Measurements from ENCODE around the gene BEST1.

BEST1 gene

DNA sequence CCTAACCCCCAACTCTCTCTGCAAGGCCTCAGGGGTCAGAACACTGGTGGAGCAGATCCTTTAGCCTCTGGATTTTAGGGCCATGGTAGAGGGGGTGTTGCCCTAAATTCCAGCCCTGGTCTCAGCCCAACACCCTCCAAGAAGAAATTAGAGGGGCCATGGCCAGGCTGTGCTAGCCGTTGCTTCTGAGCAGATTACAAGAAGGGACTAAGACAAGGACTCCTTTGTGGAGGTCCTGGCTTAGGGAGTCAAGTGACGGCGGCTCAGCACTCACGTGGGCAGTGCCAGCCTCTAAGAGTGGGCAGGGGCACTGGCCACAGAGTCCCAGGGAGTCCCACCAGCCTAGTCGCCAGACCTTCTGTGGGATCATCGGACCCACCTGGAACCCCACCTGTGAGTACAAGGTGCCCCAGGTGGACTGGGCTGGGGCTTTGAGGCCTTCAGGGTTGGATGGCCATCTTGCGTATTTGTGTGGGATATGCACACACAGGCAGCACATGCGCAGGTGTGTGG lies at the start of gene BEST1:
Gene BEST1, plus strand, starts transcription at position 317 of the 513 bp plus-strand sequence. CDS start 1,456 bp downstream, outside the sequence.
- Mint-ChIP-seq H3K36me3 (ENCODE audit: insufficient read depth) (no peaks in the 10 kb centered on the region), H3K9me3 (no peaks in the 10 kb centered on the region), H3K4me3 (no peak within 1 kb of the TSS), H3K4me1 (peaks cover 5% of the 10 kb centered on the region), H3K27ac (ENCODE audit: low read depth) (no peak within 1 kb of the TSS), H3K27me3 (peaks cover 12% of the 10 kb centered on the region)
- no peak for ATAC-seq (replicated peaks; ENCODE audit: extremely low read depth, poor library complexity, severe bottlenecking)
- DNase-seq (ENCODE audit: low spot score in 2 of 2): no peak

DNA sequence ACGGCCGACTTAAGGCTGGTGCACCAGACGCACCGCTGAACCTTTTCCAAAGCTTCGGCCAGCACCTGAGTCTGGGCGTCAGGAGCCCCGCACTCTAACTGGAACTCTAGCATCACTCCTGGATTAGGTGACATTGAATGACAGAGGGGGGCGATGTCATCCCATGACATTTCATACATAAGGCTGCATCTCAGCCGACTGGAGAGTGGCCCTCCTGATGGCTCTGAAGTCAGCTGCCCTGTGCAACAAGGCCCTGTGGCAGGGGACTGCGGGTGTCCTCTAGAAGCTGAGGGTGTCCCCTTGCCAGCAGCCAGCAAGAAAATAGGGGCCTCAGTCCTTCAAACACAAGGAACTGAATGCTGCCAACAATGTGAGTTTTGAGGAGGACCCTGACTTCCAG lies 48.8 kb upstream of the BEST1 start:
- Mint-ChIP-seq H3K4me1 (peaks cover 7% of the 10 kb centered on the region), H3K36me3 (ENCODE audit: insufficient read depth) (peaks cover 9% of the 10 kb centered on the region)

DNA sequence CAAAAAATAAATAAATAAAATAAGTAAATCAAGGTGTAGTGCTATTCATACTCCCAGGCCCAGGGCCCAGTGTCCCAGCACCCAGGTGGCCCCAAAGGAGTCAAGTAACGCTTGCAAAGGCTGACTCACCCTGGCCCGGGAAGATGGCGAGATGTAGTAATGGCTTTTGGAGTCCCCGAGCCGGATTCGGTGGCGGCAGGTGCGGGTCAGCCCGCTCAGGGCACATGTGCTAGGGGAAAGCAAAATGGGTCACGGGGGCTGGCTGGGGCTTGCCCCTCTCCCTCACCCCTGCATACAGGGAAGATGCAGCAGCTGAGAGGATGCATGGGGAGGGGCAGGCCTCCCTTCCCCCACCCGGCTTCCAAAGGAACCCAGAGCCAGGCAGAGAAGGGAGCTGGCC lies 47.8 kb upstream of the BEST1 start:
- H3K4me1 Mint-ChIP-seq: peaks cover 7% of the 10 kb centered on the region
- DNase-seq (ENCODE audit: low spot score in 2 of 2): no peak
- H3K4me3 Mint-ChIP-seq: no peak overlapping the region
- no peak overlapping the region for H3K27ac Mint-ChIP-seq (ENCODE audit: low read depth)
- no peaks in the 10 kb centered on the region for H3K9me3 Mint-ChIP-seq
- H3K27me3 Mint-ChIP-seq: no peaks in the 10 kb centered on the region
- peaks cover 9% of the 10 kb centered on the region for H3K36me3 Mint-ChIP-seq (ENCODE audit: insufficient read depth)
- no peak for ATAC-seq (replicated peaks; ENCODE audit: extremely low read depth, poor library complexity, severe bottlenecking)

More for the DNA sequence above, 48.8 kb upstream of the BEST1 start:
- Mint-ChIP-seq H3K27ac (ENCODE audit: low read depth) (no peak overlapping the region), H3K4me3 (no peak overlapping the region), H3K9me3 (no peaks in the 10 kb centered on the region), H3K27me3 (no peaks in the 10 kb centered on the region)
- ATAC-seq (replicated peaks; ENCODE audit: extremely low read depth, poor library complexity, severe bottlenecking): no peak
- no peak for DNase-seq (ENCODE audit: low spot score in 2 of 2)

DNA sequence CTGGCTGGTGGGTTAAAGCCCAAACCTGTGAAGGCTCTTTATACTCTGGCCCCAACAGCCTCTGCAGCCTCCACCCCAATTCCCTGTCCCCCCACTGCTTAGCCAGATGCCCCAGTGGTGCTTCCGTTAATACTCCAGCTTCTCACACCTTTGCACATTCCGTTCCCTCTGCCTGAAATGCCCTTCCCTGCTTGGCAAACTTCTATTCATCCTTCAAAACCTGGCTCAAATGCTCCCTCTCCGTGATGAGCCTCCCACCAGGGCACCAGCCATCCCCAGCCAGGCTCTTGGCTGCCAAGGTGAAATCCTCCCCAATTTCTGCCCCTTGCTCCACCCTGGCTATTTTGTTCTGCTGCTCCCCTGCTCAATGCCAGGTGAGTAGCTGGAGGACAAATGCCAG lies 46.3 kb upstream of the BEST1 start:
- no peak overlapping the region for H3K27ac Mint-ChIP-seq (ENCODE audit: low read depth)
- H3K4me1 Mint-ChIP-seq: peaks cover 7% of the 10 kb centered on the region
- no peaks in the 10 kb centered on the region for H3K27me3 Mint-ChIP-seq
- no peak overlapping the region for H3K4me3 Mint-ChIP-seq
- ATAC-seq (replicated peaks; ENCODE audit: extremely low read depth, poor library complexity, severe bottlenecking): no peak
- no peak for DNase-seq (ENCODE audit: low spot score in 2 of 2)
- no peaks in the 10 kb centered on the region for H3K9me3 Mint-ChIP-seq
- H3K36me3 Mint-ChIP-seq (ENCODE audit: insufficient read depth): peaks cover 9% of the 10 kb centered on the region

DNA sequence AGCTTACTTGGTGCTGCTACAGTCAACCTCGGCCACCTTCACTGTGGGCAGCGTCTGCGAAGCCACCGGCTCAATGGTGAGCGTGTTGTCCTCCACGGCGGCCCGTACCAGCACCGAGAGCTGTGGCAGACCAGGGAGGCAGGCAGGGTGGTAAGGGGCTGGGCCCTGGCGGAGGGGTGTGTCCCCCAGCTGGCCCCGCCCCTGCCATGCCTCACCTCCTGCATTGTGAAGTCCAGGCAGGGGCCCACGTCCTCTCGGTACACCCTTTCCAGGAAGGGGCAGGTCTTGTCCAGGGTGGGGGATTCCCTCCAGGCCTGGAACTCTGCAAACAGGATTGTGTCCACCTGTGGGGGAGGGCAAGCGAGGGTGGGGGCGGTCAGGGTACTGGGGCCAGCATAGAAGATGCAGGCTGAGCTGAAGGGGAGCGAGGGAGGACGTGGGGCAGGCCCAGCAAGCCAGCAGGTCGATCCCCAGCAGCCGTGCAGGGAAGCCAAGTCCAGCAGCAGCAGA lies 45.6 kb upstream of the BEST1 start:
- no peak overlapping the region for H3K4me3 Mint-ChIP-seq
- no peak overlapping the region for H3K27ac Mint-ChIP-seq (ENCODE audit: low read depth)
- H3K36me3 Mint-ChIP-seq (ENCODE audit: insufficient read depth): peaks cover 5% of the 10 kb centered on the region
- H3K4me1 Mint-ChIP-seq: no peaks in the 10 kb centered on the region
- no peaks in the 10 kb centered on the region for H3K9me3 Mint-ChIP-seq
- no peak for DNase-seq (ENCODE audit: low spot score in 2 of 2)
- ATAC-seq (replicated peaks; ENCODE audit: extremely low read depth, poor library complexity, severe bottlenecking): no peak
- H3K27me3 Mint-ChIP-seq: no peaks in the 10 kb centered on the region

DNA sequence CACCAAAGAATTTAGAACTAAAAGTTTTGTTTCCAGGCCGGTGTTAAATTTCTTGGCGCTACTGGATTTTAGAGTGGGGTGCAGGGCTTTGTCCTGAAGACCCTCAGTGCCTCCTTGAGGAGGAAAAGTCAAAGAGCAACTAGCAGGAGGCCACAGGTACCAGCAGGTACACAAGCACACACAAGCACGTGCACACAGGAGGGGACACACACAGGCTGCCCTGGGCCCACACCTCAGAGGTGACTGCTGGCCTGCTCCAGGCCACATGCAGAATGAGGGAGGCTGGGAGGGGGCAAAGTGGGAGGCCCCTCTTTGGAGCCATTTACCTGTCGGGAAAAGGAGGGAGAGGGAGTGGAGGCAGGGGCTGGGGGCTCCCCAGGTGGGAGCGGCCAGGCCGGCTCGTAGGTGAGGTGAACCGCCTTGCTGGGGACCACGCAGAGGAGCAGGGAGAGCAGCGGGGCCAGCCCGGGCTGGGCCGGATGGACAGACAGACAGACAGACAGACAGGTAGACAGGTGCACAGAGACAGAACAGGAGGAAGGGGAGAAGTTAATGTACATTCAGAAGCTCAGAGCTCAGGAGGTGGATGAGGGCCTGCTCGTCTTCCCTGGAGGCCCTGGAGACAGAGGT lies 45.0 kb upstream of the BEST1 start:
- no peak overlapping the region for H3K27ac Mint-ChIP-seq (ENCODE audit: low read depth)
- H3K4me3 Mint-ChIP-seq: no peak overlapping the region
- H3K36me3 Mint-ChIP-seq (ENCODE audit: insufficient read depth): peaks cover 5% of the 10 kb centered on the region
- DNase-seq (ENCODE audit: low spot score in 2 of 2): no peak
- H3K4me1 Mint-ChIP-seq: no peaks in the 10 kb centered on the region
- no peak for ATAC-seq (replicated peaks; ENCODE audit: extremely low read depth, poor library complexity, severe bottlenecking)
- H3K27me3 Mint-ChIP-seq: no peaks in the 10 kb centered on the region
- H3K9me3 Mint-ChIP-seq: no peaks in the 10 kb centered on the region

DNA sequence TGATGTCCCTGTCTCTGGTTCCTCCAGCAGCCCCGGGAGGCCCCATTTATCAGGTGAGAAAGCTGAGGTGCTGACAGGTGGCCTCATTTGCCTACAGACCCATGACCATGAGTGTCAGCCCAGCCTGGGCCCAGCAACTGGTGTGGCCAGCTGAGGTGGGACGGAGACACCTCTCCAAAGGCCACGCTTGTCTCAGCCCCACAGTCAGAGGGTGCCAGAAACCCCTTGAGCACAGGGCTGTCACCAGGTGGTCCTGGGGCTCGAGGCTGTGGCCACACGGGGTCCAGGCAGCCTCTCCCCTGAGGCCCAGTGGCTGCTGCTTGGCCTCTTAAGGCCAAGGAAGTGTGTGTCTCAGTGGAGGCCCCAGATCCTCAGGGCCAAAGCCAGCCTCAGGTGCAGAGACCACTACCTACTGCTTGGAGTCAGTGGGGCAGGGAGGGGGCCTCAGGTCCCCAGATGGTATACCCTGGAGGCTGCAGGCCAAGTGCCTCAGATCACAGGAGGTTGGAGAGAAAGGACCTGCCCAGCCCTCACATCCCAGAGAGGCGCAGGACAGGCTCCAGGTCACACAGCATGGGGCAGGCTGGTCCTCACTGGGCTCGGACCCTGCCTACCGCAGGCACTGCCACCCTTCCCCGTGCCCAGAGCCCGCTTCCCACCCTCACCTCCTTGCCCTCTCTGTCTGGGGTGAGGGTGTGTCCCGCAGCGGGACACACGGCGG lies 44.2 kb upstream of the BEST1 start:
- no peaks in the 10 kb centered on the region for H3K9me3 Mint-ChIP-seq
- H3K4me1 Mint-ChIP-seq: no peaks in the 10 kb centered on the region
- DNase-seq (ENCODE audit: low spot score in 2 of 2): no peak
- H3K36me3 Mint-ChIP-seq (ENCODE audit: insufficient read depth): peaks cover 5% of the 10 kb centered on the region
- no peak for ATAC-seq (replicated peaks; ENCODE audit: extremely low read depth, poor library complexity, severe bottlenecking)
- H3K27me3 Mint-ChIP-seq: no peaks in the 10 kb centered on the region
- no peak overlapping the region for H3K27ac Mint-ChIP-seq (ENCODE audit: low read depth)
- H3K4me3 Mint-ChIP-seq: no peak overlapping the region

DNA sequence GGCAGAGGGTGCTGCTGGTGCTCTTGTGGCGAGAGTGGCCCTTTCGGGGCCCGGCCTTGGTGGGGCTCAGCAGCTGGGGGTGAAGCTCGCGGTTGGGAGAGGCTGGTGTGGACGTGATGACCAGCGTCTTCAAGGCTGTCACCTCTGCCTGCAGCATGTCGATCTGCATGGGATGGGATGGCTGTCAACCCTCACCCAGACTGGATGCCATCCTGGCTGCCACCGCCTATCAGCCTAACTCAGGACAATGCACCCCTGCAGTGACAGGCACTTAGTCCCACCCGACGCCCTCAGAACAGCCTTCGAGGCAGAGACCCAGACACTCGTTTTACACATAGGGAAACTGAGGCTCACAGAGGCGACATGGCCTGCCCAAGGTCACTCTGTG lies 43.6 kb upstream of the BEST1 start:
- no peak overlapping the region for H3K4me3 Mint-ChIP-seq
- DNase-seq (ENCODE audit: low spot score in 2 of 2): no peak
- ATAC-seq (replicated peaks; ENCODE audit: extremely low read depth, poor library complexity, severe bottlenecking): no peak
- H3K9me3 Mint-ChIP-seq: no peaks in the 10 kb centered on the region
- H3K27ac Mint-ChIP-seq (ENCODE audit: low read depth): no peak overlapping the region
- no peaks in the 10 kb centered on the region for H3K4me1 Mint-ChIP-seq
- H3K27me3 Mint-ChIP-seq: peaks cover 1% of the 10 kb centered on the region
- peaks cover 5% of the 10 kb centered on the region for H3K36me3 Mint-ChIP-seq (ENCODE audit: insufficient read depth)

DNA sequence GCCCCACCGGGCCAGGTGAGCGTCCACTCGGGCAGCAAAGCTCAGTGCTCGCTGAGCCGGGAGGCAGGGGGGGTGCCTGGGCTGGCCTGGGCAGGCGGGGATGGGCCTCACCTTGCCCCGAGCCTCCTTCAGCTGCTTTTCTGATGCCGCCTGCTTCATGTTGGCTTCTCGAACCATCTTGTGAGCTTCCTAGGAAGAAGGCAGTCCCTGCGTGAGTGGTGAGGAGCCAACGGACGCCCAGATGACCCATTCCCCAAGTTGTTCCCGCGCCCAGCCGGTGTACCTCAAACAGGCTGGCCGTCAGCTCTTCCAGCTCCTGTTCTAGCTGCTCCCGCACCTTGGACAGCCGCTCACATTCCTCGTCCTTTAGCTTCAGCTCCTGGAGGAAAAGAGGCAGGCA lies 42.9 kb upstream of the BEST1 start:
- Mint-ChIP-seq H3K4me1 (no peaks in the 10 kb centered on the region), H3K36me3 (ENCODE audit: insufficient read depth) (peaks cover 3% of the 10 kb centered on the region), H3K27ac (ENCODE audit: low read depth) (no peak overlapping the region), H3K9me3 (no peaks in the 10 kb centered on the region), H3K27me3 (peaks cover 9% of the 10 kb centered on the region), H3K4me3 (no peak overlapping the region)
- DNase-seq (ENCODE audit: low spot score in 2 of 2) (no peak), ATAC-seq (replicated peaks; ENCODE audit: extremely low read depth, poor library complexity, severe bottlenecking) (no peak)

DNA sequence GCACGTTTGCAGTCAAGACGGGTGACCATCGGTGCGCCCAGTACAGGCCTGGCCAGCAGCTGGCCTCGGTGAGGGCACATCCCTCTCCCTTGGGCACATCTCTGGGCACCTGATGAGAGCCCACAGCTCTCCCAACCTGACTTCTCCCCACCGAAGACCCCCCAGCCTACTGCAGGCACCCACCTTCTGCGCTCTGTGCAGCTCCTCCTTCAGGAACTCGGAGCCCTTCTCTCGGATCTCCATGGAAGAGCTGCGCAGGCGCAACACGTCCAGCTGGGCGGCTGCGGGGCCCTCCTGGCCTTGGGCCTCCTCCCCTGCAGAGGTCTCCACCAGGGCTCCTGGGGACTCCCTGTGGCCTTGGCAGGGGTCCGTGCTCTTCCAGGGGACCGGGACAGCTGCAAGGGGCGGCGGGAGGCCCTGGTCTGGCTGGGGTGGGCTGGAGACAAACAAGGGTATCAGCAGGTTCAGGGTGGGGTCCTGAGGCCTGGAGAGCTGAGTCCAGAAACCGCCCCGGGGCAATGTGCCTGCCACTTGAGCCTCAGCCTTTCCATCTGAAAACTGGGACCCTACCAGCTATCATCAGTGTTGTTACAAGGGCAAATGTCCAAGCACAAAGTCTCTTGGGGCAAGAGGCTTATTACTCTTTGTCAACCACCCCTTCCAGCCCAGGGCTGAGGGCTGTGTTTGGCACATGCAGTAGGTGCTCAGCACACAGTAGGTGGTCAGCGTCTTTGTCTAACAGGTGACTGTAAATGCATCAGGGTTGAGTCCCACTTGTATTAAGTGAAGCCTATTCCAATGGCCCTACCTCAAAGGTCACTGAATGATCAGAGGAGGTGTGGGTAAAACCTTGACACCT lies 42.1 kb upstream of the BEST1 start:
- ATAC-seq (replicated peaks; ENCODE audit: extremely low read depth, poor library complexity, severe bottlenecking) (no peak), DNase-seq (ENCODE audit: low spot score in 2 of 2) (no peak)
- Mint-ChIP-seq H3K9me3 (no peaks in the 10 kb centered on the region), H3K36me3 (ENCODE audit: insufficient read depth) (peaks cover 2% of the 10 kb centered on the region), H3K4me1 (no peaks in the 10 kb centered on the region), H3K27me3 (peaks cover 17% of the 10 kb centered on the region), H3K27ac (ENCODE audit: low read depth) (no peak overlapping the region), H3K4me3 (no peak overlapping the region)

DNA sequence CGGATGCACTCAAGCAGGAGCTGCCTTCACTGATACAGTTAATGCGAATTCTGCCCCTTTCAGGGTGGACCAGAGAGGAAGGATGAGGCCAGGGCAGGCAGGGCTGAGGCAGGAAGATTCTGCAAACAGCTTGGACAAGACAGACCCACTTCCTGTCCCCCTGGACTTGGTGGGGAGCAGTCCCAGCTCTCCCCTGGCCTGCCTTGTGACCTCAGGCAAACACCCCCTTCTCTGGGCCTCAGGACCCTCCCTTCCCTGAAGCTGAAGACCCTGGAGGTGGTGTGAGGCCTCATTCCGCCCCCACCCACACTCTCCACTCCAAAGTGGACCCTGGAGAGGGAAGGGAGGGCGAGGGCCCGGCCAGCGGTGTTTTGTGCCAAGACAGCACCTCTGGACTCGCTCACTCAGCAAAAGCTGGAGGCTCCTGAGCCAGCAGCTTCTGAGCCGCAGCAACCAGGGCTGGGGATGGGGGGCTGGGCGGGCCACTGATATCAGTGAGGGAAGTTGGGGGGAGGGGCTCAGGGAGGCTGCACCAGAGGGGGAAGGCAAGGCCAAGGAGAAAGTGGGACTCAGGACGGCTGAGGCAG lies 41.3 kb upstream of the BEST1 start:
- H3K4me1 Mint-ChIP-seq: no peaks in the 10 kb centered on the region
- ATAC-seq (replicated peaks; ENCODE audit: extremely low read depth, poor library complexity, severe bottlenecking): no peak
- no peaks in the 10 kb centered on the region for H3K9me3 Mint-ChIP-seq
- no peak overlapping the region for H3K27ac Mint-ChIP-seq (ENCODE audit: low read depth)
- H3K36me3 Mint-ChIP-seq (ENCODE audit: insufficient read depth): no peaks in the 10 kb centered on the region
- no peak overlapping the region for H3K4me3 Mint-ChIP-seq
- H3K27me3 Mint-ChIP-seq: peaks cover 24% of the 10 kb centered on the region
- DNase-seq (ENCODE audit: low spot score in 2 of 2): no peak

Data from central memory CD8-positive, alpha-beta T cell (primary cell).